ENCODE data around the gene GAS7.
"Not testable (repeated sequence)": the region's sequence is repeated elsewhere in the genome, so short reads cannot be mapped to it uniquely, and the experiment has no call there.

The GAS7 gene

DNA sequence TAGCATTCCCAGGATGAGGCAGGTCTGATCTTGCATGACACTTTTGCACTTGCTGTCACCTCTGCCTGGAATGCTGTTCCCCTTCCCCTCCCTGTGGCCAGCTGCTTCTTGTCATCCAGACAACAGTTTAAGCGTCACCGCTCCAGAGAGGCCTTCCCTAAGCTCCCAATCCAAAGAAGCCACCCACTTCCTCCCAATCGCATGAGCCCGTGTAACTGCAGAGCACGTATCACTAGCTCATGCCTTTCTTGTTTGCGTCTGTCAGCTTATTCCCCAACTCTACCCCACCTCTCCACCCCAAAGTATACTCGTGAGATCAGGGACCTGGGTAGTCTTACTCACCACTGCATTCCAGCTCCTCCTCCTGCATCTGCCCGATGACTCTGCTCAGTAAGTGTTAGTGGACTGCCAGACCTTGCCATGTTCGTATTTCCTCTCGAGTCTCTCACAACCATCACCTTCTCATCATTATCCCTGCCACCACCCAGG lies 92.8 kb downstream of the GAS7 start:
- FAIRE-seq, result no peak

DNA sequence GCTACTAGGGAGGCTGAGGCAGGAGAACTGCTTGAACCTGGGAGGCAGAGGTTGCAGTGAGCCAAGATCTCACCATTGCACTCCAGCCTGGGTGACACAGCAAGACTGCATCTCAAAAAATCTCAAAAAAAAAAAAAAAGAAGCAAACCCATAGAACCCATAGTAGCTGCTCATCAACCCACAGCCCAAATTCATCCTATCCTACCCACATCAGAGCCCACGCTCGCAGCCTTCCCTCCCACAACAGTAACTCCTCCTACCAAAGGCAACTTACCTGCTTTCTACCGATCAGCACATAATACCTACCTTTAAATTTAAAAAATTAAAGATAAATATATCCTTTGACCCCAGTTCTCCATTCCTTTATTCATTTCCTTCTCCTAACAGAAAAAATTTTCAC lies 94.7 kb downstream of the GAS7 start:
- FAIRE-seq, result no peak

DNA sequence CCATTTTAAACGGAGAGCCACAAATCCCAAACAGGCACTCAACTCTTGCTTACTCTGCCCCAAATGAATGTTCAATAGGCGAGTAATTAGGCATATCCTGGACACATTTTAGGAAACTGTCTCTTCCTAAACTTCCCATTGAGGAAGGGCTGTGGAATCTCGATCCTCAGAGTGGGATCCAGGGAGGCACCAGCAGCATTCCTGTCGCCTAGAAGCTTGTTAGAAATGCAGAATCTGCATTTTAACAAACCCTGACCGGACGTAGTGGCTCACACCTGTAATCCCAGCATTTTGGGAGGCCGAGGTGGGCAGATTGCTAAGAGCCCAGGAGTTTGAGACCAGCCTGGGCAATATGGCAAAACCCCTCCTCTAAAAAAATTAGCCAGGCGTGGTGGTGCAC lies 95.6 kb downstream of the GAS7 start:
- no peak for FAIRE-seq

DNA sequence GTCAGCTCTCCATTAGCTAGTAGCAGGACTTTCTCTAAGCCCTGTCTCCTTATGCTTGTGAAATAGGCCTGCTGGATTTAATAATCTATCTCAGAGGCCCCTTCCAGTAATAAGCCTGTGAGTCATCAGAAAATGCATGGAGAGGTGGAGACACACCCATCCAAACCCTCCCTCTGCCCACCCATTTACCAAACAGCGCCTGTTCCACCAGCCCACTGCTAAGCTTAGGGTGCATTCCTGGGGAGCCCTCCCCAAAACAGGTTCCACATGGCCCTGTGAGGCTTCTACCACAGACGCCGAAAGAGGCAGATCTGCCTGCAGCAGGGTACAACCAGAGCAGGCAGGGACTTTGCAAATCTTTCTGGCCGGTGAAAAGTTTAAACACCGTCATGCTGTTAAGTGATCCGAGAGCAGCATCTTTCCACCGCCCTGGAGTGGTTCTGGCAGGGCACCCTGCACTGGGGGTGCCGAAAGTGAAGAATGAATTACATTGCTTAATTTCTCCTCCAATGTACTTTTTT lies 99.3 kb downstream of the GAS7 start:
- no peak for FAIRE-seq

DNA sequence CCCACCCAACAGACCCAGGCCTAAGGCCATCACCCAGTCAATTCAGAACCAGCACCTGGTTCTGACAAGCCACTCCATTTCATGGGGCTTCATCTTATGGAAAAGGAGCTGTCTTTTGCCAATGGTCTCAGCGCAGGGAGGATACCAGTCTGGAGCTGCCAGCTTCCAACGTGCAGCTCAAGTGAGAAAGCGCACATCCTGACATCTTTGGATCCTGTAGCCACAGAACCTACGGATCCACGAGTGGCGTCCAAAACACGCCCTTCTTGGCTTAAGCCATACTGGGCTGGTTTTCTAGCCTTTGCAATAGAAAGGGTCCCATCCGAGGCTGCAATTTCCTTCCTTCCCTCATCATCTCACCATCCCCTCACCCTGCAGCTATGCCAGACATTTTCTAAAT lies 101.8 kb downstream of the GAS7 start:
- no peak for FAIRE-seq

DNA sequence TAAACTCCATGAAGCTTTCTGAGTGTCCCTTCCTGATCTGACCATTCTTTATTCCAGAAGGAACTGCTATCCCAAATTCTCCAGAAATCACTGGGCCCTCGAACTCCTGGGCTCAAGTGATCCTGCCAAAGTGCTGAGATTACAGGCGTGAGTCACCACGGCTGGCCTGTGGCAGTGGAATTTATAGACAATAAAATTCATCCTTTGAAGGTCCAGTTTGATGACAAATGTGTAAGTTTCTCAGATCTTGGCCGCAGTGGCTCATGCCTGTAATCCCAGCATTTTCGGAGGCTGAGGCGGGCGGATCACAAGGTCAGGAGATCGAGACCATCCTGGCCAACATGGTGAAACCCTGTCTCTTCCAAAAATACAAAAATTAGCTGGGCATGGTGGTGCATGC lies 103.1 kb downstream of the GAS7 start:
- FAIRE-seq, result not testable (repeated sequence)

DNA sequence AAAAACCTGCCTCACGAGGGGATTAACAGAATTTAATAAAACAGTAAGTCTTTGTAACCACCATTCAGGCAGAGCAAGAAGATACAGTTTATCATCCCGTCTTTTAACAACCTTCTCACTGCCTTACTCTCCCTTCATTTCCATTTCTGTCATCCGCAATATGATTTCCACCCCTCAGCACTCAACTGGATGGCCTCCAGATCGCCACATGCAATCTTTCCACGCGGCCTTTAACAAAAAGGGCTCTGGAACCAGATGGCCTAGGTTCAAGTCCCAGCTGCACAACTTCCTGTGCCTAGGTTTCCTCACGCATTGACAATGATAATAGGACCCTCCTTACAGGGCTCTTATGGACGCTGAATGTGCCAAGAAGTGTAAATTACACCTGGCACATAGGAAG lies 103.6 kb downstream of the GAS7 start:
- no peak for FAIRE-seq

DNA sequence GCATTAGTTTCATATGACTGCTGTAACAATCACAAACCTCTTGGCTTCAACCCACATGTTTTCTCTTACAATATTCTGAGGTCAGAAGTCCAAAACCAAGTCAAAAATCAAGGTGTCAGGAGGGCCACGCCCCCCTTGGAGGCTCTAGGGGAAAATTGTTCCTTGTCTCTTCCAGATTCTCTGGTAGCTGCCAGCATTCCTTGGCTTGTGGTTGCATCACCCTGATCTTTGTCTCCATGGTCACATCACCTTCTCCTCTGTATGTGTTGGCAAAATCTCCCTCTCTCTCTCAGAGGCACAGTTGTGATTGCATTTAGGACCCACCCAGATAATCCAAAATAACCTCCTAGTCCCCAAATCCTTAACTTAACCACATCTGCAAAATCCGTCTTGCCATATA lies 105.8 kb downstream of the GAS7 start:
- FAIRE-seq, result no peak

DNA sequence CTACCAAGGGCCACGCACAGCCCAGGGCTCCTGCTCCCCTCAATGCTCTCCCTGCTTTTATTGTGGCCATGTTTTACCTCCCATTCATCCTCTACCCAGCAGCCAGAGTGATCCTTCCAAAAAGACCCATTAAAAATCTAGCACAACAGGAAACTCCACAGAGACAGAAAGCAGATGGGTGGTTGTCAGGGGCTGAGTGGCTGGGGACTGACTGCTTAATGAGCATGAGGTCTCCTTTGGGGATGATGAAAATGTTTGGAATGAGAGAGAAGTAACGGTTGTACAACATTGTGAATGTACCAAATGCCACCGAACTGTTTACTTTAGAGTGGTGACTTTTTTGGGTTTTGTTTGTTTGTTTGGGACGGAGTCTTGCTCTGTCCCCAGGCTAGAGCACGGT lies 107.4 kb downstream of the GAS7 start:
- FAIRE-seq, result no peak

DNA sequence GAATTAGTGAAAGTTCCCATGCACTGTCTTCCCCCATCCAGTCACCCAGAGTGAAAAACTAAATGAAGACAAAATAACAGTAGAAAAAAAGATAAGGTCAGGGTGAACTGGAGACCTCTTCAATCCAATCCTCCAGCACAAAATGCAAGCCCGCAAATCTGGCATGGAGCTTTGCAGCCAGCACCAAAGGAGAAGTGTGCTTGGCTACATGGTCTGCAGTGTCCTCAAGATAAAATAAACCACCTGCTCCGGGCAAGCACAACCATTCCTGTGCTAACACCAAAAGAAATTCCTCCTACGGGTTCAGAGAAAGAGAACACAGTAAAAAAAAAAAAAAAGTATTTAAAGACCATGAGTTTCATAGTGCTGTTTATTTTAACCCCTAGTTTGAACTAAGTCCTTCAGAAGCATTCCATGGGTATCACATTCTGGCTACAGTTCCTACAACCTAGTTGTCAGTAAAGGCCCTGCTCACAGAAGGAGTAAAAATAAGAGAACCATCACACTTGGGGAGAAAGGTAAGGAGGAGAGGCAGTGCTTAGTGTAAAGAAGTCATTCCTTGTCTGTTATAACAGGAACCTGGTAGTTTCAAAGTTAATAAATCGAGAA lies 109.1 kb downstream of the GAS7 start:
- no peak for FAIRE-seq

DNA sequence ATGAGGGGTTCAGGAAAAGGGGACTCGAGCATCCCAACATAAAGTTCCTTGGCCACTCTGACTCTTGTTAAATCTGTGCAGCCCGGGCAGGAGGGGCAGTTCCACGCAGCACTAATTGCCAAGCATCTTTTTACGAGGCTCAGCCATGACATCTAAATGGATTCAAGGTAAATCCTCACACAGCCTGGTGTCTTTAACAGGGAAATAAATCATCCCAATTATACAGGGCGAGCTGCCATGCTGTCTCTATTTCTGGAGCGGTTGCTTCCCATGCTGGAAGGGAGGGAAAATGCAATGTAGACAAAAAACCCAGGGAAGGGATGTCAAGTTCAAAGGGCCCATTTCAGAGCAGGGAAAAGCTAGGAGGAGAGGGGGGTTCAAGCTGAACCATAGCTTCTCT lies 110.0 kb downstream of the GAS7 start:
- no peak for FAIRE-seq

DNA sequence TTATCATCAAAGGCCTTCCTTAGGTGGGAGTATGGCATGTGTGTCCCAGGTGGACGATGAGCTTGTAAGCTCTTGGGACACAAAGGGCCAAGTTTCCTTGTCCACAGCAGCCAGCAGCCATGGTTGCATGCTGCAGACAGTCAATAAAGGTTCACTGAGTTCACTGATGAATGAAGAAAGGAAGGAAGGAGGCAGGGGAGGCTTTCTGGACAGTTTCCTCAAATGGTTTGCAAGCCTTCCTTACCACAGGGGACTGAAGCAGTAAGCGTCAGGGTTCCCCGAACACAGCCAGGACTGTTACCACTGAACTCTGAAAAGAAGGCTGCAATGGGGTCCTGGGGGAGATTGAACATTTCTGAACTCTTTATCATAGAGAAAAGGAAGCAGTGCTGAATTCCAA lies 111.1 kb downstream of the GAS7 start:
- FAIRE-seq, result no peak

DNA sequence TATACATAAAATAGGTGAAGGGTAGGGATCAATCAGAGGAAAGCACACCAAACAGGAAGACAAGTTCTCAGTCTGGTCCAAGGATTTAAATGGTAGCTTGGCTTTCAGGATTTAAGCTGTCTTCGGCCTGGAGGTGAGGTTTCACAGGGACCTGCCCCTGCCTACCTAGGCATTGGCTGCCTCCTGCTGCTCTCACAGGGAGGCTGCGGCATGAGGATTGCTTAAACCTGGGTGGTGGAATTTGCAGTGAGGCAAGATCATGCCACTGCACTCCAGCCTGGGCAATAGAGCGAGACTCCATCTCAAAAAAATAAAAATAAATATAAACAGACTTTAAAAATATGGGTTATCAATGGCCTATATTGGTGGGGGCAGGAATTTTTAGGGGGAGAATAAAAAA lies 114.5 kb downstream of the GAS7 start:
- no peak for FAIRE-seq

DNA sequence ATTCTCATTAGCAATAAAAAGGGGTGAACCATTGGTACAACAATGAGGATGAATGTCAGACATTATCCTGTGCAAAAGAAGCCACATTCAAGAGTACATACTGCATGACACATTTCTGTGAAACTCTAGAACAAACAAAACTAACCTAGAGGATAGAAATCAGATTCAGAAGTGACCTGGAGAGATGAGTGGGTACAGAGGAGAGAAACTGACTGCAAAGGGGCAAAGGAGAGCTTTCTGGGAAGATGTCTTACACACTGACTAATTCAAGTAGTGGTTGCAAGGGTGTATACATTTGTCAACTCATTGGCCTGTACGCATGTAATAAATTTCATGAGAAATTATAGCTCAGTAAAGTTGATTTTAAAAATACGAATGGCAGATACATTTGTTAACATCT lies 115.6 kb downstream of the GAS7 start:
- no peak for FAIRE-seq

DNA sequence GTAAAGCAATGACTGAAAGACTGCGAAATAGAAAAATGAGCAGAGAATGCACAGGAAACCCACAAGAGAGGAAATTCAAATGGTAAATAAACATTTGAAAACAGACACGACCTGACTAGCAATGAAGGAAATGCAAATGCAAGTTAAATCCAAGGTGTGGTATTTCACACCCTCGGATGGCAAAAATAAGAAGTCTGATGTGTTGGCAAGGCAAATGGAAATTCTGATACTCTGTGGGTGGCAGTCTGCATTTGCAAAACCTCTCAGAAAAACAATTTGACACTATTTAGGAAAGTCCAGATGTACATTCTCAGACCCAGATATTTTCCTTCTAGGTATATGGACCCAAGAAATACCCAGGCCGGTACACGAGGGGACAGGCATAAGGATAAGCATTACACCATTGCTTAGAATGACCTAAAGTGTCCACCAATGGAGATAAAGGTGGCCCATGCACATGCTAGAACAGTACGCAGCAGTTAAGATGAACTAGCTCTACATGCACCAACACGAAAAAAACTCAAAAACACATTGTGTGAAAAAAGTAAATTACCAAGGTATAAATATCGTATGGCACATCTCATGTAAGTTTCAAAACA lies 116.7 kb downstream of the GAS7 start:
- no peak for FAIRE-seq

DNA sequence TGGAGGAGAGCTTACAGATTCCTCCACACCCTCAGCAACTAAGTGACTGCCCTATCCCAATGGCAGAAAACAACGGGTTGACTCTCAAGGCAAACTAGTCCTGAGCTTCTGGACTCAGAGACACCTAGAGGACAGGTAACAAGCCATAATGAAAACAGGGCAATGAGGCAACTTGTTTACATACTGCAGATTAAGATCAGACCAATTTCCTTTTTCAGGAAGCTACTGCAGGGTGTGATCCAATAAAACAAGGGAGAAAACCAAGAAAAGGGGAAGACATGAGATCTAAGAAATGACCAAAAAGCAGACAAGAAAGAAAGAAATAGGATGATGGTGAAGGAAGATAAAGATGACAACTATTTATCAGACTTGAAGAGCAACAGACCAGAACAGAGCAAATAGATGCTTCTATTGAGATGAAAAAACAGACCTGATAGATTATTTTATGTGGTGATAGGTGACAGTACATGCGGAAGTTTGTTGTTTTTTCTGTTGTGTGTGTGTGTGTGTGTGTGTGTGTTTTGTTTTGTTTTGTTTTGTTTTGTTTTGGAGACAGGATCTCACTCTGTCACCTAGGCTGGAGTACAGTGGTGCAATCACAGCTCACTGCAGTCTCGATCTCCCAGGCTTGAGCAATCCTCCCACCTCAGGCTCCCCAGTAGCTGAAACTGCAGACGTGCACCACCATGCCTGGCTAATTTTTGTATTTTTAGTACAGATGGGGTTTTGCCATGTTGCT lies 120.7 kb downstream of the GAS7 start:
- no peak for FAIRE-seq

DNA sequence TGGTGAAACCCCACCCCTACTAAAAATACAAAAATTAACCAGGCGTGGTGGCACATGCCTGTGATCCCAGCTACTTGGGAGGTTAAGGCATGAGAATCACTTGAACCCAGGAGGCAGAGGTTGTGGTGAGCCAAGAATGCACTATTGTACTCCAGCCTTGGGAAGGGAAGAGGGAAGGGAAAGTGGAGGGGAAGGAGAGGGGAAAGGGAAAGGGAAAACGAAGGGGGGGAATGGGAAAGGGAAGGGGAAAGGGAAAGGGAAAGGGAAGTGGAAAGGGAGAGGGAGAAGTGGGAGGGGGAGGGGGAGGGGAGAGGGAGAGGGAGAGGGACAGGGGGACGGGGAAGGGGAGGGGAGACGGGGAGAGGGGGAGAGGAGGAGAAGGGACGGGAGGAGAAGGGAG lies 122.5 kb downstream of the GAS7 start:
- FAIRE-seq, result no peak

DNA sequence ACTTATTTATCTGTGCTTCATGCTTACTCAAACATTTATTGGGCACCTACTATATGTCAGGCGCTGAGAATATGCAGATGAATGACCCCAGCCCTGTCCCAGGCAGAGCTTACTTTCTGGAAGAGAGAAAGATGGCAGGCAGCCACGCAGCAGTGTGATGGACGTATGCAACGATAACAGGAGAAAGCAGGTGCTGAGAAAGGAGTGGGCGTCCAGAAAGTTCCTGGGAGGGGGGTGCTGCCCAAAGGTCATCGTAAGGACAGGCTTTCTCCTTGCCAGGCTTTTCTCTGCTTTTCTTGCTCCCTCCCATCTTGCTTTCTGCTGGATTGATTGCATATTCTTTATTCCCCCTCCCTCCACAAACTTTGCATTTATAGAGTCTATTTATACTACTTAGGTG lies 124.5 kb downstream of the GAS7 start:
- no peak for FAIRE-seq

DNA sequence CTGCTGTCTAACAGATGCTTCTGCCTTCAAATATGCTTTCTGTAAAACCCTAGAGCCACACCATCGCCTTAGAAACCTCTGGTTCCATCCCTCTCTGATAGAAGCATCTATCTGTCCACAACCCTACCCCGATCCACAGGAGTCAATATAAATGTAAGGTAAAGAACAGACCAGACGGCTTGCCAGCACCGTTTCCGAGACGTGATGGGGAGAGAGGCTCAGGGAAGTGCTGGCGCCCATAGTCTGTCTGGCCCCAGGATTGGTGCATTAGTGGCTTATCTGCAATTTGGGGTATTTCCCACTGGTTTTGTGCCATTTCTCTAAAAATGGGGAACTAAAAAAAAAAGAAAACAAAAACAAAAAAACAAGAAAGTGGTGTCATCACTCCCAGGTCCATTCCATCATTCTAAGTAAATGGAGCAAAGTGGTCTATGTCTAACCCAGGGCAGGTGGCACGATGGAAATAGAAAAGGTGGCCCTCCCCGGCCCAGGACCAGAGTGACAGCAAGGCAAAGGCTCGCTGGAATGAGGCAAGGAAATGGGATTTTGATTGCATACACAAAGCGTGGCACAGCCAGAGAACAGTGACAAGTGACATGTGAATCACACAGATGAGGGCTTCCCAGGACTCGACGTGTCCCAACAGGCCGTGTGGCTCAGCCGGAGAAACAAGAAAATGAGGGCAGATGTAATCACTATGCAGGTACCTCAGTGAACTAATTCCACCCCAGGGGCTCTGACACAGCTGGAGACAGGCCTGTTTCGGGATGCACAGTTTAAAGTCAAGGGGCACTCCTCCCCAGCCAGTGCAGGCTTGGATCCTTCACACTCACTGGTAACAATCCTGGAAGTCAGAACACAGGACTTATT lies 125.6 kb downstream of the GAS7 start:
- FAIRE-seq, result no peak

DNA sequence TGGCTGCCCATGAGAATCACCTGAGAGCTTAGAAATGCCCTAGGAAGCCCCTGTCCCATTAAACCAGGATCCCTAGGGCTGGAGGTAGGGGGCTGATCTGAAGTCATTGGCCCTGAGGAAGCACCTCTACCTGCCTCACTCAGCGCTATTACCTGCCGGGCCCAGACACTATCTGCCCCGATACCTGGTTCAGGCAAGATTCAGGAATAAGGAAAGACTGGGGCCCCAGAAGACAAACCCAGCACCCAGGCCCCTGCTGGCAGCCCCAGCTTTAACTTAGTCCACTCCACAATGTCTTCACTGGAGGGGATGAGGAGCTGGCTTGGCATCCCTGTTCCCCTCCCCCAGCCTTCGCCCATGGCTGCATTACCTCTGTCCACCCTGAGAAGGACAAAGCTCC lies 126.3 kb downstream of the GAS7 start:
- FAIRE-seq, result no peak

DNA sequence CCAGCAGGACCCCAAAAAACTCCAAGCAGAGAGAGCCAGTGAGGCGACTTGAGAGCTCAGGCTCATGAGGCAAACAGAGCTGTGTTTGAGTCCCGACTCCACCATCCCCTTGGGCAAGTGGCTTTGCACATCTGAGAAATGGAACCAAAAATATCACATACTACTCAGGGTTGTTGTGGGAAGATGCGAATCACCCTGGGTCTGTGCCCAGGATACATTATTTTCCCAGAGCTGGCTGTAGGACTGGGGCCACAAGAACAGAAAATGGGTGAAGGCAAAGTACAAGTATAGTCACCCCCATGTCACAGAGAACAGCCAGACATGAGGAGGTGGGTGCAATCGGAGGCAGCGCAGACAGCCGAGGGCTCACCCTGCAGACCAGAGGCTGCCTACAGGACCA lies 127.3 kb downstream of the GAS7 start:
- no peak for FAIRE-seq

DNA sequence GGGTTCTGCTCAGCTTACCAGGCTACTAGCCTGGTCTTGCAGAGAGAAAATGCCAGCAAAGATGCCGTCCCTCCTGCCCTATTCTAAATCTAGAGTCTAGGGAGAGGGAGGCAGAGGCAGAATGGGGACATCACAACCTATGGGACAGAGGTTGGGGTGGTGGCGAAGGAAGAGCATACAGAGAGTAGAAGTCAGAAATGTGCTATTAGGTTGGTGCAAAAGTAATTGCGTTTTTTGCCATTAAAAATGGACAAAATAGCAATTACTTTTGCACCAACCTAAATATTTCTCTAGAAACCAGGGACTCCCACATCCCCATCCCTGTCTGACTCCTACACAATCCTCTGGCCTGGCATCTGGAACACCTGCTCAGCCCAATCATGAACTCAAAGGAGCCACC lies 127.7 kb downstream of the GAS7 start:
- FAIRE-seq, result no peak

DNA sequence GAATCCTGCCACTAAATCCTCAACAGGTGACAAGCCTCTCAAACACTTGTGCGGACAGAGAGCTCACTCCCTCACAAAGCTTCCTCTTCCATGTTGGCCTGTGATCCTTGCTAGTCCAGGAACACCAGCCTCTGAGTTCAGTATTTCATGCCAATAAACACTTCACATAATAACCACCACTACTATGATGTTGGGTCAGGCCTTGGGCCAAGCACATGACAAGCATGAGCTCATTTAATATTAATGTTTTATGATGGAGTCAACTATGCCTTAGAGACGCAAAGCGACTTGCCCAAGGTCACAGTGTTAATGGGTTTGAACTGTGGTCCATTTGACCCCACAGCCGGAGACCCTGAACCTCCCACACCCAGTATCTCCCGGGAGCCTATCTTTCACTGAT lies 129.1 kb downstream of the GAS7 start:
- FAIRE-seq, result no peak
